Testis (tissue), 3 donors: ENCODE results near the gene RAP1GDS1. TPM values are rescaled to one million over a fixed set of nuclear protein-coding genes. Genes with fewer than 3 reads are reported as not detected.

Source experiments
- DNase-seq: peaks from one replicate; pipeline ENCODE4 v3.0.0-alpha.2; 2019
- H3K27ac ChIP-seq, 2 donors: fragments of 200-600 bp; sonication (generic); one replicate each; pipeline ENCODE4 v1.5.1; 2019
- H3K27me3 ChIP-seq: fragments of 200-600 bp; sonication (generic); one replicate; pipeline ENCODE4 v1.5.1; 2019
- H3K36me3 ChIP-seq: fragments of 200-600 bp; sonication (generic); one replicate; pipeline ENCODE4 v1.5.1; 2017; ENCODE audit warnings: low read depth; ENCODE audit errors: missing control alignments
- H3K4me1 ChIP-seq: fragments of 200-600 bp; sonication (generic); one replicate; pipeline ENCODE4 v1.5.1; 2019
- H3K4me3 ChIP-seq, 2 donors: fragments of 200-600 bp; sonication (generic); one replicate each; pipeline ENCODE4 v1.5.1; 2017 to 2019
- H3K9me3 ChIP-seq: fragments of 200-600 bp; sonication (generic); one replicate; pipeline ENCODE4 v1.5.1; 2017
- CTCF ChIP-seq, 3 experiments: fragments of 450-650 bp in 2 of 3; fragments of 200-600 bp in 1 of 3; sonication (generic) in 1 of 3; IDR thresholded peaks; one replicate each; pipeline ENCODE4 v1.5.1; 2016 to 2019; ENCODE audit warnings: antibody characterized with exemption in 3 of 3, mild to moderate bottlenecking in 2 of 3, moderate library complexity in 1 of 3
- POLR2A ChIP-seq: fragments of 450-650 bp; IDR thresholded peaks from one replicate; pipeline ENCODE4 v1.6.1; 2017; ENCODE audit warnings: antibody characterized with exemption, mild to moderate bottlenecking, moderate library complexity
- WGBS, 2 donors: methylation state at CpG; one replicate each; pipeline ENCODE4 v1.1.5; 2018; 5-methylcytosine and 5-hydroxymethylcytosine counted together
- intact Hi-C: fragments of 100-400 bp; cut with DNase I; formaldehyde crosslinking; loops from one replicate; pipeline ENCODE4 v1.15.1; 2023; ENCODE audit warnings: low total_unique reads
- polyA plus RNA-seq: library from polyadenylated mRNA; stranded (reverse); fragments of 350-450 nt; fragmentation: Illumina TruSeq; extraction: RNeasy Lipid Tissue Mini Kit (QIAGEN cat#74804); gene quantifications from one replicate; pipeline ENCODE4 v1.2.3, GENCODE V29; 2014; ENCODE audit warnings: low read depth, low replicate concordance; ENCODE audit not compliant: insufficient read depth
- total RNA-seq, 2 donors: library from RNA; depleted of rRNA; stranded (reverse); fragments of >200 nt; gene quantifications; one replicate each; pipeline ENCODE4 v1.2.3, GENCODE V29; 2016

Gene RAP1GDS1
- total and polyA plus RNA-seq, 3 donors from 2014 or later, result 34.2 to 38.0 (median 37.2) TPM

- Histone ChIP-seq H3K27ac (peak overlapping the region in 1 of 2 donors; percentile 29), H3K27me3 (no peaks in the 10 kb centered on the region), H3K9me3 (no peaks in the 10 kb centered on the region), H3K36me3 (no peaks in the 10 kb centered on the region), H3K4me3 (no peak overlapping the region), H3K4me1 (no peaks in the 10 kb centered on the region)
- no peak for DNase-seq
- no peak for TF ChIP-seq POLR2A
- no peak for TF ChIP-seq CTCF (IDR thresholded peaks at IDR 0.05)
- intact Hi-C loops, result no loop called here
- WGBS, 2 donors, result 67 to 80% methylated on average over 1 of the region's 1 CpG
Measured at GRCh38 chr4:98305576-98305975, 44.4 kb downstream of the RAP1GDS1 start.

GRCh38 chr4:98310867-98311266, 49.7 kb downstream of the RAP1GDS1 start:
- WGBS, 2 donors, result 94% methylated on average over 2 of the region's 2 CpGs
- Histone ChIP-seq H3K9me3 (no peaks in the 10 kb centered on the region), H3K27ac (no peak overlapping the region), H3K4me3 (no peak overlapping the region), H3K4me1 (no peaks in the 10 kb centered on the region), H3K36me3 (no peaks in the 10 kb centered on the region), H3K27me3 (no peaks in the 10 kb centered on the region)
- no peak for TF ChIP-seq POLR2A
- TF ChIP-seq CTCF (IDR thresholded peaks at IDR 0.05), result no peak
- intact Hi-C loops, result no loop called here
- DNase-seq, result no peak

- intact Hi-C loops, result no loop called here
- H3K27ac ChIP-seq, result no peak overlapping the region
- TF ChIP-seq CTCF (IDR thresholded peaks at IDR 0.05) (no peak), POLR2A (no peak)
- no peaks in the 10 kb centered on the region for H3K9me3 ChIP-seq
- no peaks in the 10 kb centered on the region for H3K27me3 ChIP-seq
- H3K36me3 ChIP-seq, result no peaks in the 10 kb centered on the region
- no peak overlapping the region for H3K4me3 ChIP-seq
- WGBS, 2 donors, result 96 to 98% methylated on average over 4 of the region's 4 CpGs
- no peaks in the 10 kb centered on the region for H3K4me1 ChIP-seq
- DNase-seq, result no peak
Measured at GRCh38 chr4:98311656-98312055, 50.5 kb downstream of the RAP1GDS1 start.

GRCh38 chr4:98314791-98315565, 53.8 kb downstream of the RAP1GDS1 start:
- no peak overlapping the region for H3K27ac ChIP-seq
- no peaks in the 10 kb centered on the region for H3K36me3 ChIP-seq
- H3K4me1 ChIP-seq, result no peaks in the 10 kb centered on the region
- no peak overlapping the region for H3K4me3 ChIP-seq
- no peak for DNase-seq
- intact Hi-C loops, result no loop called here
- no peaks in the 10 kb centered on the region for H3K27me3 ChIP-seq
- TF ChIP-seq CTCF (IDR thresholded peaks at IDR 0.05) (no peak), POLR2A (no peak)
- H3K9me3 ChIP-seq, result no peaks in the 10 kb centered on the region
- 85 to 94% methylated on average over 3 of the region's 3 CpGs for WGBS, 2 donors

- no peak overlapping the region for H3K4me3 ChIP-seq
- no peak for DNase-seq
- H3K4me1 ChIP-seq, result no peaks in the 10 kb centered on the region
- H3K27ac ChIP-seq, result no peak overlapping the region
- no peaks in the 10 kb centered on the region for H3K27me3 ChIP-seq
- intact Hi-C loops, result no loop called here
- 95% methylated on average over 2 of the region's 2 CpGs for WGBS, 2 donors
- TF ChIP-seq CTCF (IDR thresholded peaks at IDR 0.05), result no peak
- no peak for TF ChIP-seq POLR2A
- no peaks in the 10 kb centered on the region for H3K9me3 ChIP-seq
- no peaks in the 10 kb centered on the region for H3K36me3 ChIP-seq
Measured at GRCh38 chr4:98318521-98318920, 57.3 kb downstream of the RAP1GDS1 start.
